NCI-H1930 (cell line): Measurements from ENCODE around the gene FAM78B.

Experiments used
- DNase-seq, 2 experiments: peaks; one replicate each; lab custom pipeline; 2025; lab: John Stamatoyannopoulos, UW

The FAM78B gene

DNA sequence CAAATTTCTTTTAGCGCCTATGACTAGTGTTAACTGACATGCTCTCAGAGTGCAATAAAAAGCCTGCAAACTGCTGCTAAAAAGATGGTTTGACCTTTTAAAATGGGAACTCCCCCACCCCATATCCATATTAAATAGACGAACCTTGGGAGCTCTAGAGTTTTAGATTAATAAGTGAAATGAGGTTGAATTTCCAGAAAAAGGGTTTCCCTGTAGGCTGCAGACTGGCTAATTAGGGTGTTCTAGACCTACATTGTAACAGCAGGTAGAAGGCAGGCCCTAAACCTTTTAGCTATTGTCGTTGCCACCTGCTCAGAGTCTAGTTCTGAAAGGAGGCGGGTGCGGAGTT is 2.2 kb downstream of the FAM78B start:
- DNase-seq = no peak

GRCh38 chr1:166159656-166160055 is 7.1 kb downstream of the FAM78B start:
- no peak for DNase-seq

- DNase-seq = no peak
These were observed 10.1 kb downstream of the FAM78B start for GRCh38 chr1:166156674-166157073.

GRCh38 chr1:166155108-166155507 is 11.7 kb downstream of the FAM78B start:
- DNase-seq = no peak

DNA sequence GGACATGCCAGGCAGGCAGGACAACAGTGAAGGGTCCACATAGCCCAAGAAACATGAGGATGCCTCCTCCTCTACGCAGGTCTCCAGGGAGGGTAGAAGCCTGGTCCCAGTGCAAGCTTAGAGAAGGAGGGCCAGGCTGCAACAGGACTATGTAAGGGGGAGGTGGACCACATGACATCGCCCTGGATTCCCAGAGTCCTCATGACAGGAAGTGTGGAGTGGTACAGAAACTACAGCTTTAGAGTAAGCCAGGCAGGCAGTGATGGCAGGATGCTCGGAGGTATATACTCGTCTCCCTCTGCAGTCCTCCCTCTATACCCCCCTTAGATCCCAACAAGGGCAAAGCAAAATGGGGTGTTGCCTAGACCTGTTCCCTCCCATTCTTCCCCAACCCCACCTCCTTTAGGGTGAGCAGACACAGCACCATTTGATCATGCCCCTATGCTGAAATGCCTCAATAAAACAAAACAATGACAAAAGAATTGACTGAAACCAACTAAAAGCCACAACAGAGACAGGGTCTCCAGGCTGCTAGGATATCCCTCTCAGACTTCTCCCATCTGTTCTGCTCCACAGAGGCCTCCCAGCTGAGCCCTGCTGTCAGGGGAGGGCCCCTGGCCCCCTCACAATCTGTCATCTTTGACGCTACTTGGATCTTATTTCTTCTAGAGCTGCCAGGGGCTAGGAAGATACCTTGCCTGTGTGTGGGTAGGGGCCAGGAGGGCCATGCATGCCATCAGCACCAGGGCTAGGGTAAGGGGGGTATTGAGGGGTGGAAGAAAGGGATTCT is 13.1 kb downstream of the FAM78B start:
- DNase-seq = no peak

DNA sequence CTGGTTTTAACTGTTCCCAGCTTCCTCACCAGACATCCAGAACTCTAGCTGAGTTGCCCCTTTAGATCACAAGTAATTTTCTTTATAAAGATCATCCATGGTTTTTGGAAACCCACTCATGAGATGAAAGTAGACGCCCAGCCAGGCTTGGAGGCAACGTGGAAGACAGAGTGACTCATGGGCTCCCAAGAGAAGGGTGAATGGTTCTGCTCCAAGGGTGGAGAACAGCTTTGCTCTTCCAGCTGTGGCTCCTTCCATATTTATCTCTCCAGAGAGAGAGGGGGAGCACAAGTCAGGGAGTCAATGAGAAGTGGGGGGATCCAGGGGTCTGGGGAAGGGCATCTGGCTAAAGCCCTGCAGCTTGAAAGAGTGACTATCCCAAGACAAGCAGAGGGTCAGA is 13.8 kb downstream of the FAM78B start:
- no peak for DNase-seq

DNA sequence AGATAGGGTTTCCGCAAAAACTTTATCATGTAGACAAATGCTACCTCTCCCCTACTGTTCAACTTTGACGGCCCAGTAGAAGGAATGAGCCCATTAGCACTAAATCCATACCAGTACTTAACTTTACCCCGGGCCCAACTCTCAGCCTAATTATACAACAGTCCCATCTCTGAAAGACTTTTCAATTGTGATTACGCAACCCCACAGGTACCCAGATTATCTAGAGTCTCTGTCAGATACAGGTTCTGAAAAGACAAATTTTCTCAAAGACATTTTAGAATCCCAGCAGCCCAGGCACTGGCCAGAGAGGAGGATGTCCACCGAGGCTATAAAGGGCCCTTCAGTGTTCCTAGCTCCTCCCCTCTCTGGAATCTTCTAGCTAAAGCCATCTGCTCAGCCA is 15.0 kb downstream of the FAM78B start:
- no peak for DNase-seq

DNA sequence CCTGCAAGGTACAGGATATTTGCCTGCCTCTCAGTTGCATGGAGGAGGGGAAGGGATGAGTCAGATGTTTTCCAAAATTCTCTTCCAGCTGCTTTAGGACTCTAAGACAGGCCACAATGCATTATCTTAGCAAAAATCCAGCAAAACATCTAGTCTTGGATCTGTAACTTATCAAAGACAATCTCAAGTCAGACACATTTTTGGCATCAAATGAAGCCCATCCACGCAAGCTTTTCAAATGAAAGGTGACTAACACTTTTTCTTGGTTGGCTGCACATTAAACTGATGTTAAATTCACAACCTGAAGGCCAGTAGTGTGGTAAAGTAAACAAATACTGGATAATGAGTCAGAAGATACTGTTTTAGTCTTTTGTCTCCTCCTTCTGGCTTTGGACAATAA is 21.3 kb downstream of the FAM78B start:
- DNase-seq = no peak

DNA sequence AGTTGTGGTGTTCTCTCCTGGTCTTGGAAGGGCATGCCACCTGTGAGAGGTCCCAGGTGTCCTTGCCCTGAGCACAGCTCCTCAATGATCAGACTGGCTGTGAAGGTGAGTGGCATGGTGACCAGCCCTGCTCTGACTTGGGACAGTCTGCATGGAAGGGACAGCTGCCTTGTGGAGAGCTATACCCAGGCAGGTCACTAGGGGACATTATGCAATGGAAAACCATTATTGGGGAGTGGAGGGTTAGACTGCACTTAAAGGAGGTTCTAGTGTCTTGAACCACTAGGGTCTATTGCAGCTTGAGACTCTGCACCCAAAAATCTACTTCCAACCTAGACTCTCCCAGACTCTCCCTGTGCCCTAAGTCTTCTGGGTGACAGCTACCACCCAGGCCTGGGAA is 24.8 kb downstream of the FAM78B start:
- DNase-seq = no peak

DNA sequence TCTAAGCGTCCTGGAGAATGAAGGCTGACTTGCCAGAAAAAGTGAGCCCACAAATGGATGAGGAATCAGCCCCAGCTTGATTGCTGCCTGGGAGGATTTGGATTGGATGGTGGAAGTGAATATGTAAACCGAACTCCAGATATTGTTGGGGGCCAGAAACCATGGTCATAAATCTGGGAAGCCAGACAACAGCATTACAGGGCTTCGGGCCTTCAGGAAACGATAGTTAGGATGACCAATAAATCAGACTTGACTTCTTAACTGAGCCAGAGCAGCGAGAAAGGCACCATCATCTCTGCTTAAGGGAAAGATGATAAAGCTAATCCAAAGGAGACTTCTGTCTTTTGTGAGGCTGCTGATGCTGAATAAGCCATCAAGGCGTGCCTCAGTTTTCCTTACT is 26.6 kb downstream of the FAM78B start:
- no peak for DNase-seq

GRCh38 chr1:166139735-166140134 is 27.1 kb downstream of the FAM78B start:
- DNase-seq = no peak

DNA sequence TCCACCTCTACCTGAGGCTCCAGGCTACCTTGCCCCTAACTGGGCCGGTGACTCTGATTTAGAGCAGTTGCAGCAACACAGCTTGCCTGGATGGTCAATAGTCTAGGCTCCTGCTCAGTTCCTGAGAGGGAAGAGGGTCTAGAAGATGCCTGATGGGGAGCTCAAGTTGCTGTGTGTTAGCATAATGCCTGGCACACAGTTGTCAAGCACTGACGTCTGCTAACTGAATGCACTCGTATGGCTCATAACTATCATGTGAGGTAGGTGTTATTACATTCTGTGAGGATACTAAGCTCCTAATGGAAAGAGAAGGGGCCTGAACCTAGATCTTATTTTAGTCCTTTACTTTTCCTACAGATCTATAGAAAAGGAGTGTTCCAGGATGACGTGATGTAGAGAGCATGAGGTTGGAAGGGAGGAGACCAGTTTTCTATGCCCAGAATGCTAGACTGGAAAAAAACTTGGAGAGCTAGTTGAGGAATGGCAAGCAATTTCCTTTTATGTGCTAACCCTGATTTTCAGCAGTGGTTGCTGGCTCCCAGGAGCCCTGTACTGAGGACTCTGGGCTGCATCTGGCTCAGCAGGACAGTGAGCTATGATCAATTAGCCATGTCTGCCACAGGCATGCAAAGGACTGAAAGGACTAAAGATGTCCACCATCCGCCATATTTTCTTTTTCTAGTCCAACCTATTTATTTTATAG is 30.0 kb downstream of the FAM78B start:
- DNase-seq = no peak

DNA sequence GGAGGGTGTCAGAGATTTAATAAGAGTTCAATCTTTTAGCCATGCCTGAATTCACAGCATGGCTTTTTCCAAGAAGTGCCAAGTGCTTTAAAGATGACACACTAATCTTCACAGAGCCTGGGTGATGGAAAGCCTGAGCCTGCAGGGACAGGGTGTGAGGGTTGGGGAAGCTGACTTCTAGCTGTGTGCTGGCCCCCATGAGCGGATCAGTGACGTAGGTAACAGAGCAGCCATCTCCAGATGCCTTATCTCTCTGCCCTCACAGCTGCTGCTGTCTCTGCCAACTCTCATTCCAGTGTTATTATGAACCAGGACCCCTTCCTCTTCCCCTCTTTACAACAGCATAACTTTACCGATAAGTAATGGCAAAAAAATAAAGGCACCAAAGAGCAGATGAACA is 30.6 kb downstream of the FAM78B start:
- no peak for DNase-seq

DNA sequence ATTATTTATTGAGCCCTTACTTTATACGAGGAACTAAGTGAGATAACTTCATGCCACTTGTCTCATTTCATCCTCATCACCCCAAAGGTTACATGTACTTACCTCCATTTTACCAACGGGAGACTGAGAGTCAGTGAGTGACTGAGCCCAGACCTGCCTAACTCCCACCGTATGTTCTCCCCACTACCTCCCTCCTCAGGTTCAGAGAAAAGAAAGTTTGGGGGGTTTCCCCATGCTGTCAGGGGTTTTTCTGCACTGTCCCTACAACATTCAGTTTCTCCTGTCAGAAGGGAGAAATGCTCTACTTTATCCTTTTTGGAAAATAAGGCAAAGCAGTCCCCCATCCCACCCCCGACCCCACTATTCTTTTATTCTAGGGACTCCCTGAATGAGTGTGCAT is 32.9 kb downstream of the FAM78B start:
- DNase-seq = no peak

GRCh38 chr1:166133276-166133841 is 33.4 kb downstream of the FAM78B start:
- DNase-seq = no peak

- DNase-seq = no peak
These were observed 34.3 kb downstream of the FAM78B start for GRCh38 chr1:166132496-166132895.

DNA sequence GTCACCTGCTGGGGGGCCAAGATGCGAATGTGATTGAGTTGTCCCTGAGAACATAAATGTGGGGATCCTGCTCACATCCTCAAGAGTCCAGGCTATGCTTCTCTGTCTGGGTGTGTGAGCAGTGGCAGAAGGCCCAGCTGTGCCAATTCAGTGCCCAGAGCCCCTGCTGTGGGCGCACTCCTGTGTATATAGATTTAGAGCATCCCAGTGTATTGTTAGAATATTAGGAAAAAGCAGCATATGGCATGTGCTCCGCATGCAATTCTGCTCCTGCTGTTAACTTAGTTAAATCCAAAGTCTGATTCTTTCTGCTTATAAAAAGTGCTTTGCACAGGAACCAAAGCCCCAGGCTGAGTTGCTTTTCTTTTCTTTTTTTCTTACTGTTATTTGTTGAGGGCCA is 37.8 kb downstream of the FAM78B start:
- no peak for DNase-seq

GRCh38 chr1:166128195-166128594 is 38.6 kb downstream of the FAM78B start:
- DNase-seq = no peak

- no peak for DNase-seq
These were observed 39.8 kb downstream of the FAM78B start for GRCh38 chr1:166127003-166127402.

DNA sequence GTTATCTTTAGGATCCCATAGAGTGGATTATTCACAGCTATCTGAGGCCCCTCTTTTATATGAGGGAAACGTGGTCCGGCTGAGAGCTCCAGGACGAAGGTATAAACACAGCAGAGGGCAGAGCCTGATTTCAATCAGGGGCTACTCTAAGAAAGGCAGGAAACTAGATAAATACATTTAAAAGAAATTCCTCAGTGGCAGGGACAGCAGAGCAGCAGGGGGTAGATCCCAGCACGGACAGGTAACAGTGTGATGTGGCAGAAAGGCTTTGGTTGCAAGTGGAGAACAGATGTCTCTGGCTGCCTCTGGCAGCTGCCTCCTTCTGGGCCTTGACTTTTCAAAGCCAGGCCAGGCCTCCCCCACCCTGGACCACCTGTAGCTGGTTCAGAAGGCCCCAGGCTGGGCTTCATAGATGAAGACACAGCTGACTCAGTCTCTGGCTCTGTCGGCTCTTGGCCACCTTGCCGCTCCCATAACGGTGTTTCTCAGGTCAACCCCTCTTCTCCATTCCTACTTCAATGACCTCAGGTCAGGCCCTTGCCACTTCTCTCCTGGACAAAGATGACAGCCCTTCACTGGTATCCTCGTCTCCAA is 43.8 kb downstream of the FAM78B start:
- DNase-seq = no peak

GRCh38 chr1:166121010-166121409 is 45.8 kb downstream of the FAM78B start:
- no peak for DNase-seq

DNA sequence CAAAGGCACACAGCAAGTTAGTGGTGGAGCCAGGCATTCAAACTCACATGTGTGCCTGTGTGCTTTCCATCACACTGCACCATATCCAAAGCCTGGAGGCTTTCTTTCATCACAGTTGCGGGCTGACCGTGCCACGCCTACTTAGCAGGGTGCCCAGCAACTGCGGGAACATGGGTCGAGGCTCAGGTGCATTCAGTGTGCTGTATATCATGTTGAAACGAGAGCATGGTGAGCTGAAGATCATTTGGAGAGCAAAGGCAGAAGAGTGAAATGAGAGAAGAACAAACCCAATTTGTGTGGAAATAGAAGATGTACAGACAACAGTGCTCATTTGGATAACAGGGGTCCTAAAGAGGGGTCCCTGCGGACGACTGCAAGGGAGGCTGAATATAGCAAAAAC is 46.5 kb downstream of the FAM78B start:
- no peak for DNase-seq

DNA sequence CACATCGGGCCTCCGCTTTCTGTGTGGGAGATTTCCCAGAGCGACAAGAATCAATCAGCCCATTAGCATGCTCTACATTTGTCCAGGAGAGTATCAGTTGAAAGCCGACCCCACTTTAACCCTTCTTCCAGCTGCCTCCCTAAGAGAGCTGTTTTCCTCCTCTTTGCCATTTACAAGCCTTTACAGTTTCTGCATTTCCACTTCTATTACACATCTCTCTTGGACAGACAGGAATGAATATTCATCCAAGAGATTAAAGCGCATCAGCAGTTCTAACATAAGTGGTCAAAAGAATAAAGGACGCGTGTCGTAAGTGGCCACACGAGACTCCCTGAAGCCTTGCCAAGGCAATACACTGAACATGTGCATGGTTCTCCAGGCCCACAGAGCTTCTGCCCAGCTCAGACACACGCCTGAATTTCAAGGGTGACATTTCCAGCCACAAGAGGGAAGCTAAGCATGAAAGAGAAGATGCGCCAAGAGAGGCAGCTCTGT is 47.3 kb downstream of the FAM78B start:
- DNase-seq = no peak
